D721Med (cell line): Measurements from ENCODE around the gene ZCCHC12.

Experiments
- DNase-seq: peaks from one replicate; pipeline ENCODE4 v3.0.0; 2011; ENCODE audit warnings: low spot score; ENCODE audit not compliant: insufficient read length
- FAIRE-seq: peaks from 2 replicates; lab custom pipeline; 2011; peaks lifted over from hg19 to GRCh38; lab: Jason Lieb, UNC
- TF ChIP-seq, protein P1 (sequence below): IDR thresholded peaks from 2 replicates; pipeline ENCODE4 v1.5.1; 2012; ENCODE audit warnings: mild to moderate bottlenecking, control low read depth; ENCODE audit not compliant: insufficient read depth; ENCODE audit errors: missing control alignments

The ZCCHC12 gene

GRCh38 chrX:118823263-118824172 lies at the start of gene ZCCHC12:
Gene ZCCHC12, plus strand, starts transcription at chrX:118823824. Its CDS starts 1,421 bp downstream, at chrX:118825245.
- no peak for FAIRE-seq
- TF ChIP-seq, protein P1, sequence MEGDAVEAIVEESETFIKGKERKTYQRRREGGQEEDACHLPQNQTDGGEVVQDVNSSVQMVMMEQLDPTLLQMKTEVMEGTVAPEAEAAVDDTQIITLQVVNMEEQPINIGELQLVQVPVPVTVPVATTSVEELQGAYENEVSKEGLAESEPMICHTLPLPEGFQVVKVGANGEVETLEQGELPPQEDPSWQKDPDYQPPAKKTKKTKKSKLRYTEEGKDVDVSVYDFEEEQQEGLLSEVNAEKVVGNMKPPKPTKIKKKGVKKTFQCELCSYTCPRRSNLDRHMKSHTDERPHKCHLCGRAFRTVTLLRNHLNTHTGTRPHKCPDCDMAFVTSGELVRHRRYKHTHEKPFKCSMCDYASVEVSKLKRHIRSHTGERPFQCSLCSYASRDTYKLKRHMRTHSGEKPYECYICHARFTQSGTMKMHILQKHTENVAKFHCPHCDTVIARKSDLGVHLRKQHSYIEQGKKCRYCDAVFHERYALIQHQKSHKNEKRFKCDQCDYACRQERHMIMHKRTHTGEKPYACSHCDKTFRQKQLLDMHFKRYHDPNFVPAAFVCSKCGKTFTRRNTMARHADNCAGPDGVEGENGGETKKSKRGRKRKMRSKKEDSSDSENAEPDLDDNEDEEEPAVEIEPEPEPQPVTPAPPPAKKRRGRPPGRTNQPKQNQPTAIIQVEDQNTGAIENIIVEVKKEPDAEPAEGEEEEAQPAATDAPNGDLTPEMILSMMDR: no peak
- peak; percentile 60 for DNase-seq

- no peak for DNase-seq
- no peak for FAIRE-seq
- TF ChIP-seq, protein P1: no peak
Observed at GRCh38 chrX:118779581-118779980, 44.0 kb upstream of the ZCCHC12 start.

- FAIRE-seq (no peak), DNase-seq (no peak)
- TF ChIP-seq, protein P1: no peak
Observed at GRCh38 chrX:118780509-118780908, 43.1 kb upstream of the ZCCHC12 start.

GRCh38 chrX:118780911-118781310 lies 42.7 kb upstream of the ZCCHC12 start:
- FAIRE-seq (no peak), DNase-seq (no peak)
- TF ChIP-seq, protein P1: no peak

DNA sequence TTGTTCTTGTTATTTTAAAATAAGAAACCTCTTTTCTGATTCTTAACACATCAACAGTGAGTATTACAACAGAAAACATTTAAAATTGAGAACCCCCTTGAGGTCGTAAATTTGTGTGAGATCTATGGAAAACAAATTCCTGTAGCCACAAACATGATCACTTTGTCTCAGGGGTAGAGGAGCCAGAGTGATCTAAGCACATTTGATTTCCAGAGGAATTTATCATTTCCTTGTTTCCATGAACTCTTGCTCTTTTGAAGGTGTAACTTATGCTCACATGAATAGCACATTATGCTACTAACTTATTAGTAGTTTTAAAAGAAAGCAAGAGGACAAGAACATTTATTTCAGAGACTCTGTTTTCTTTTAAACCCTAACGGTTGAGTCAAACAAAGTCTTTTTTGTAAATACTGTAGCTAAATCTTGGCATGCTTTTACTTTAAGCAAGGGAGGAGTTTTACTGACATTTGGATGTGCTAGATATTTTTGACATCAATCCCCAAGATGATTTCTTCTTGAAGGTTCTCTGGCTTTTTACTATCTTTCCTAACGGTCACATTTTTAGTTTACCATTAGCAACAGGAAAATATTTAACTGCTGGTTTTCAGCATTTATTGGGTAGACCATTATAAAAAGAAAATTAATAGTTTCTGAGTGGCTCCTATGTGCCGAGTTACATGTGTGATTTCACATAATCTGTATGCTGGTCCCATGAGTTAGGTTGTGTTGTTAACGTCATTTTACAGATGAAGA lies 27.9 kb upstream of the ZCCHC12 start:
- DNase-seq: no peak
- FAIRE-seq: no peak
- TF ChIP-seq, protein P1: no peak

GRCh38 chrX:118802857-118803256 lies 20.8 kb upstream of the ZCCHC12 start:
- DNase-seq (no peak), FAIRE-seq (no peak)
- TF ChIP-seq, protein P1: no peak
